SK-N-SH treated with all-trans-retinoic acid at 6 μM for 48 hours (cell line): Measurements from ENCODE around the gene GRIK2.

Experiments
- ATAC-seq: fragments of 200-7000 bp; cut with Tn5 transposase; 3 replicates; pipeline ENCODE4 v1.9.1; 2020; ENCODE audit warnings: mild to moderate bottlenecking, moderate library complexity
- ARNTL ChIP-seq: fragments of 450-650 bp; formaldehyde crosslinking; IDR thresholded peaks from 2 replicates; pipeline ENCODE4 v1.5.0; 2020; ENCODE audit warnings: low read depth, mild to moderate bottlenecking, moderate library complexity, borderline replicate concordance
- BACH2 ChIP-seq: fragments of 250-450 bp; sonication (Bioruptor Pico); IDR thresholded peaks from 2 replicates; pipeline ENCODE4 v1.9.0; 2021; ENCODE audit warnings: mild to moderate bottlenecking, borderline replicate concordance
- CREB5 ChIP-seq: fragments of 250-450 bp; sonication (Bioruptor Pico); IDR thresholded peaks from 2 replicates; pipeline ENCODE4 v1.5.1; 2020; ENCODE audit warnings: low read depth, mild to moderate bottlenecking, moderate library complexity
- CSDC2 ChIP-seq: fragments of 250-450 bp; sonication (Bioruptor Pico); IDR thresholded peaks from 2 replicates; pipeline ENCODE4 v1.5.0; 2020; ENCODE audit warnings: mild to moderate bottlenecking, moderate library complexity
- CSRNP3 ChIP-seq: fragments of 250-450 bp; sonication (Bioruptor Pico); IDR thresholded peaks from 2 replicates; pipeline ENCODE4 v1.5.1; 2021; ENCODE audit warnings: mild to moderate bottlenecking, moderate library complexity
- ESRRG ChIP-seq: fragments of 250-450 bp; sonication (Bioruptor Pico); IDR thresholded peaks from 2 replicates; pipeline ENCODE4 v1.6.1; 2021; ENCODE audit warnings: mild to moderate bottlenecking
- GLIS3 ChIP-seq: fragments of 250-450 bp; sonication (Bioruptor Pico); IDR thresholded peaks from 2 replicates; pipeline ENCODE4 v1.5.0; 2020; ENCODE audit warnings: mild to moderate bottlenecking, moderate library complexity
- ISL1 ChIP-seq: fragments of 250-450 bp; sonication (Bioruptor Pico); IDR thresholded peaks from 2 replicates; pipeline ENCODE4 v2.1.2; 2022; ENCODE audit warnings: mild to moderate bottlenecking, moderate library complexity
- OSR1 ChIP-seq: fragments of 250-450 bp; sonication (Bioruptor Pico); IDR thresholded peaks from 2 replicates; pipeline ENCODE4 v1.8.0; 2022; ENCODE audit warnings: moderate library complexity, mild to moderate bottlenecking, inconsistent platforms
- PATZ1 ChIP-seq: fragments of 250-450 bp; sonication (Bioruptor Pico); IDR thresholded peaks from 2 replicates; pipeline ENCODE4 v1.8.0; 2020; ENCODE audit warnings: mild to moderate bottlenecking, moderate library complexity, borderline replicate concordance
- POU6F1 ChIP-seq: fragments of 250-450 bp; sonication (Bioruptor Pico); IDR thresholded peaks from 2 replicates; pipeline ENCODE4 v1.8.0; 2021; ENCODE audit warnings: low read depth, mild to moderate bottlenecking, moderate library complexity, borderline replicate concordance
- PPARA ChIP-seq: fragments of 250-450 bp; sonication (Bioruptor Pico); IDR thresholded peaks from 2 replicates; pipeline ENCODE4 v1.5.0; 2020; ENCODE audit warnings: mild to moderate bottlenecking, borderline replicate concordance
- RARB ChIP-seq: fragments of 250-450 bp; sonication (Bioruptor Pico); IDR thresholded peaks from 2 replicates; pipeline ENCODE4 v1.8.0; 2021; ENCODE audit warnings: mild to moderate bottlenecking, moderate library complexity
- SNAI2 ChIP-seq: fragments of 250-450 bp; sonication (Bioruptor Pico); IDR thresholded peaks from 2 replicates; pipeline ENCODE4 v1.5.0; 2020; ENCODE audit warnings: mild to moderate bottlenecking, moderate library complexity
- TCF4 ChIP-seq: fragments of 250-450 bp; sonication (Bioruptor Pico); IDR thresholded peaks from 2 replicates; pipeline ENCODE4 v1.8.0; 2021; ENCODE audit warnings: mild to moderate bottlenecking, moderate library complexity, borderline replicate concordance
- TOX ChIP-seq: fragments of 250-450 bp; sonication (Bioruptor Pico); IDR thresholded peaks from 2 replicates; pipeline ENCODE4 v1.8.0; 2021; ENCODE audit warnings: mild to moderate bottlenecking, moderate library complexity, borderline replicate concordance
- TSHZ2 ChIP-seq: fragments of 250-450 bp; sonication (Bioruptor Pico); IDR thresholded peaks from 2 replicates; pipeline ENCODE4 v1.5.0; 2020; ENCODE audit warnings: mild to moderate bottlenecking, moderate library complexity
- ZC3H10 ChIP-seq: fragments of 250-450 bp; sonication (Bioruptor Pico); IDR thresholded peaks from 2 replicates; pipeline ENCODE4 v1.5.1; 2021; ENCODE audit warnings: mild to moderate bottlenecking, moderate library complexity
- ZFP3 ChIP-seq: fragments of 250-450 bp; sonication (Bioruptor Pico); IDR thresholded peaks from 2 replicates; pipeline ENCODE4 v1.5.0; 2020; ENCODE audit warnings: mild to moderate bottlenecking, moderate library complexity
- ZFP30 ChIP-seq: fragments of 450-650 bp; formaldehyde crosslinking; IDR thresholded peaks from 2 replicates; pipeline ENCODE4 v1.5.0; 2022; ENCODE audit warnings: mild to moderate bottlenecking, moderate library complexity
- ZNF565 ChIP-seq: fragments of 450-650 bp; formaldehyde crosslinking; conservative IDR thresholded peaks from 2 replicates; pipeline ENCODE4 v1.5.0; 2020; ENCODE audit warnings: low read depth, mild to moderate bottlenecking, moderate library complexity
- ZNF70 ChIP-seq: fragments of 450-650 bp; formaldehyde crosslinking; IDR thresholded peaks from 2 replicates; pipeline ENCODE4 v1.5.0; 2020; ENCODE audit warnings: mild to moderate bottlenecking, moderate library complexity
- ZNF8 ChIP-seq: fragments of 450-650 bp; formaldehyde crosslinking; IDR thresholded peaks from 2 replicates; pipeline ENCODE4 v1.5.0; 2020; ENCODE audit warnings: mild to moderate bottlenecking, moderate library complexity

The GRIK2 gene

GRCh38 chr6:101429270-101429669 is 35.8 kb downstream of the GRIK2 start:
- no peak for TF ChIP-seq BACH2 (CRISPR knock-in tag)
- no peak for TF ChIP-seq POU6F1 (CRISPR knock-in tag)
- no peak for TF ChIP-seq CSDC2 (CRISPR knock-in tag)
- TF ChIP-seq TOX (CRISPR knock-in tag), result no peak
- TF ChIP-seq ESRRG, result no peak
- TF ChIP-seq OSR1 (CRISPR knock-in tag), result no peak
- TF ChIP-seq TCF4, result no peak
- no peak for TF ChIP-seq PATZ1 (CRISPR knock-in tag)
- TF ChIP-seq PPARA (CRISPR knock-in tag), result no peak
- no peak for TF ChIP-seq ISL1 (CRISPR knock-in tag)
- no peak for TF ChIP-seq ARNTL (CRISPR knock-in tag)
- TF ChIP-seq ZFP3 (CRISPR knock-in tag), result no peak
- TF ChIP-seq CSRNP3 (CRISPR knock-in tag), result no peak
- TF ChIP-seq ZNF565 (CRISPR knock-in tag), result no peak
- TF ChIP-seq ZFP30 (CRISPR knock-in tag), result no peak
- TF ChIP-seq RARB, result no peak
- ATAC-seq, result no peak

- ATAC-seq, result no peak
- TF ChIP-seq SNAI2 (no peak), TSHZ2 (no peak), POU6F1 (CRISPR knock-in tag) (no peak), ISL1 (CRISPR knock-in tag) (no peak), BACH2 (CRISPR knock-in tag) (no peak), ZNF565 (CRISPR knock-in tag) (no peak), PATZ1 (CRISPR knock-in tag) (no peak), ARNTL (CRISPR knock-in tag) (no peak), OSR1 (CRISPR knock-in tag) (no peak), ZC3H10 (no peak), GLIS3 (CRISPR knock-in tag) (no peak), ZNF70 (no peak), ZFP3 (CRISPR knock-in tag) (no peak), ZFP30 (CRISPR knock-in tag) (no peak), CSRNP3 (CRISPR knock-in tag) (no peak), PPARA (CRISPR knock-in tag) (no peak), CSDC2 (CRISPR knock-in tag) (no peak), ZNF8 (no peak), CREB5 (CRISPR knock-in tag) (no peak)
Measured at GRCh38 chr6:101429845-101430244, 36.3 kb downstream of the GRIK2 start.
